ENCODE measurements around the gene CRYAA. TPM values are rescaled to one million over a fixed set of nuclear protein-coding genes. Genes with fewer than 3 reads are reported as not detected.
"Not testable (repeated sequence)": the region's sequence is repeated elsewhere in the genome, so short reads cannot be mapped to it uniquely, and the experiment has no call there.

Gene CRYAA
- polyA plus RNA-seq, 1 donor from 2014 or later: not detected

GRCh38 chr21:43181033-43181432 lies 12.2 kb downstream of the CRYAA start:
- not testable (repeated sequence) for H3K9ac ChIP-seq (ENCODE audit: low read length)

GRCh38 chr21:43187268-43187667 lies 18.5 kb downstream of the CRYAA start:
- not testable (repeated sequence) for H4K20me1 ChIP-seq (ENCODE audit: insufficient read depth); H3K27me3 ChIP-seq (ENCODE audit: insufficient read depth, low read depth, low read length); H3K9ac ChIP-seq (ENCODE audit: low read length); H3K4me2 ChIP-seq (ENCODE audit: low read length); H3K9me3 ChIP-seq (ENCODE audit: low read length); H3K27ac ChIP-seq (ENCODE audit: low read length); H3K9me2 ChIP-seq (ENCODE audit: insufficient read depth, low read length); H3K79me2 ChIP-seq (replicated peaks; ENCODE audit: insufficient read depth, low read length); H2AFZ ChIP-seq (ENCODE audit: low read depth, low read length); H3K4me3 ChIP-seq (ENCODE audit: low read length); H3F3A ChIP-seq (ENCODE audit: insufficient read depth, low read length, poor library complexity, severe bottlenecking); H3K36me3 ChIP-seq (ENCODE audit: insufficient read depth, low read length)

More at GRCh38 chr21:43181033-43181432, 12.2 kb downstream of the CRYAA start:
- H3K79me2 ChIP-seq (replicated peaks; ENCODE audit: insufficient read depth, low read length); H4K20me1 ChIP-seq (ENCODE audit: insufficient read depth); H3K27me3 ChIP-seq (ENCODE audit: insufficient read depth, low read depth, low read length); H3K4me2 ChIP-seq (ENCODE audit: low read length); H3K27ac ChIP-seq (ENCODE audit: low read length); H3K36me3 ChIP-seq (ENCODE audit: insufficient read depth, low read length); H3K9me2 ChIP-seq (ENCODE audit: insufficient read depth, low read length); H3K4me3 ChIP-seq (ENCODE audit: low read length); H3F3A ChIP-seq (ENCODE audit: insufficient read depth, low read length, poor library complexity, severe bottlenecking); H2AFZ ChIP-seq (ENCODE audit: low read depth, low read length); H3K9me3 ChIP-seq (ENCODE audit: low read length): not testable (repeated sequence)

- no peak overlapping the region for H2AFZ ChIP-seq (ENCODE audit: low read depth, low read length)
- H3F3A ChIP-seq (ENCODE audit: insufficient read depth, low read length, poor library complexity, severe bottlenecking): no peaks in the 10 kb centered on the region
- H3K27me3 ChIP-seq (ENCODE audit: insufficient read depth, low read depth, low read length): no peaks in the 10 kb centered on the region
- H3K36me3 ChIP-seq (ENCODE audit: insufficient read depth, low read length): no peaks in the 10 kb centered on the region
- H3K9me3 ChIP-seq (ENCODE audit: low read length): no peaks in the 10 kb centered on the region
- no peaks in the 10 kb centered on the region for H4K20me1 ChIP-seq (ENCODE audit: insufficient read depth)
- H3K79me2 ChIP-seq (replicated peaks; ENCODE audit: insufficient read depth, low read length): no peaks in the 10 kb centered on the region
- H3K4me3 ChIP-seq (ENCODE audit: low read length): no peak overlapping the region
- TF ChIP-seq RAD21 (conservative IDR thresholded peaks at IDR 0.05) (no peak), SMC3 (conservative IDR thresholded peaks at IDR 0.05; ENCODE audit: poor library complexity) (no peak), CTCF (IDR thresholded peaks at IDR 0.05; ENCODE audit: poor library complexity, severe bottlenecking) (no peak), MXI1 (conservative IDR thresholded peaks at IDR 0.05; ENCODE audit: poor library complexity, severe bottlenecking) (no peak), EZH2 (IDR thresholded peaks at IDR 0.05; ENCODE audit: borderline replicate concordance, insufficient read depth, low read length, poor library complexity, severe bottlenecking) (no peak)
- no peak overlapping the region for H3K9ac ChIP-seq (ENCODE audit: low read length)
- H3K9me2 ChIP-seq (ENCODE audit: insufficient read depth, low read length): no peaks in the 10 kb centered on the region
- H3K27ac ChIP-seq (ENCODE audit: low read length): no peak overlapping the region
- H3K4me2 ChIP-seq (ENCODE audit: low read length): no peak overlapping the region
These were observed 18.9 kb downstream of the CRYAA start for GRCh38 chr21:43187715-43188114.

GRCh38 chr21:43188181-43188580 lies 19.4 kb downstream of the CRYAA start:
- Histone ChIP-seq H3K9ac (ENCODE audit: low read length) (no peak overlapping the region), H3F3A (ENCODE audit: insufficient read depth, low read length, poor library complexity, severe bottlenecking) (no peaks in the 10 kb centered on the region), H3K9me2 (ENCODE audit: insufficient read depth, low read length) (no peaks in the 10 kb centered on the region), H3K27me3 (ENCODE audit: insufficient read depth, low read depth, low read length) (no peaks in the 10 kb centered on the region), H4K20me1 (ENCODE audit: insufficient read depth) (no peaks in the 10 kb centered on the region), H3K27ac (ENCODE audit: low read length) (no peak overlapping the region), H3K79me2 (replicated peaks; ENCODE audit: insufficient read depth, low read length) (no peaks in the 10 kb centered on the region), H3K4me3 (ENCODE audit: low read length) (no peak overlapping the region), H3K36me3 (ENCODE audit: insufficient read depth, low read length) (no peaks in the 10 kb centered on the region), H3K4me2 (ENCODE audit: low read length) (no peak overlapping the region), H3K9me3 (ENCODE audit: low read length) (no peaks in the 10 kb centered on the region), H2AFZ (ENCODE audit: low read depth, low read length) (no peak overlapping the region)
- no peak for TF ChIP-seq RAD21 (conservative IDR thresholded peaks at IDR 0.05)
- no peak for TF ChIP-seq CTCF (IDR thresholded peaks at IDR 0.05; ENCODE audit: poor library complexity, severe bottlenecking)
- no peak for TF ChIP-seq SMC3 (conservative IDR thresholded peaks at IDR 0.05; ENCODE audit: poor library complexity)
- TF ChIP-seq MXI1 (conservative IDR thresholded peaks at IDR 0.05; ENCODE audit: poor library complexity, severe bottlenecking): no peak
- no peak for TF ChIP-seq REST (IDR thresholded peaks at IDR 0.05; ENCODE audit: borderline replicate concordance)
- no peak for TF ChIP-seq TAF1 (IDR thresholded peaks at IDR 0.05; ENCODE audit: low read depth)
- no peak for TF ChIP-seq EP300 (conservative IDR thresholded peaks at IDR 0.05; ENCODE audit: poor library complexity, severe bottlenecking)
- TF ChIP-seq EZH2 (IDR thresholded peaks at IDR 0.05; ENCODE audit: borderline replicate concordance, insufficient read depth, low read length, poor library complexity, severe bottlenecking): no peak
- TF ChIP-seq POLR2AphosphoS5 (IDR thresholded peaks at IDR 0.05): no peak

All from neural cell (in vitro differentiated cells).